Smooth muscle cell (in vitro differentiated cells): ENCODE measurements around the gene ME3. TPM values are rescaled to one million over a fixed set of nuclear protein-coding genes. Genes with fewer than 3 reads are reported as not detected.

Source experiments
- DNase-seq: peaks from one replicate; lab custom pipeline; 2025; ENCODE audit not compliant: unreplicated experiment; lab: John Stamatoyannopoulos, UW
- H2AFZ ChIP-seq: fragments of 200-600 bp; sonication (generic); 2 replicates; pipeline ENCODE4 v1.6.0; 2016; ENCODE audit warnings: antibody characterized with exemption, low read depth, mild to moderate bottlenecking
- H3F3A ChIP-seq: fragments of 200-600 bp; sonication (generic); 2 replicates; pipeline ENCODE4 v1.6.0; 2017; ENCODE audit warnings: antibody characterized with exemption, low read depth
- H3K27ac ChIP-seq: fragments of 200-600 bp; sonication (generic); 2 replicates; pipeline ENCODE4 v1.5.1; 2016; ENCODE audit warnings: low read depth, mild to moderate bottlenecking
- H3K27me3 ChIP-seq: fragments of 200-600 bp; sonication (generic); 2 replicates; pipeline ENCODE4 v1.6.1; 2016; ENCODE audit warnings: low read depth, mild to moderate bottlenecking
- H3K36me3 ChIP-seq: fragments of 200-600 bp; sonication (generic); 2 replicates; pipeline ENCODE4 v1.5.1; 2016; ENCODE audit warnings: low read depth
- H3K4me1 ChIP-seq: fragments of 200-600 bp; sonication (generic); 2 replicates; pipeline ENCODE4 v1.5.1; 2016; ENCODE audit warnings: low read depth
- H3K4me2 ChIP-seq: fragments of 200-600 bp; sonication (generic); 2 replicates; pipeline ENCODE4 v1.6.0; 2016; ENCODE audit warnings: mild to moderate bottlenecking
- H3K4me3 ChIP-seq: fragments of 200-600 bp; sonication (generic); 2 replicates; pipeline ENCODE4 v1.5.1; 2016; ENCODE audit warnings: mild to moderate bottlenecking
- H3K79me2 ChIP-seq: fragments of 200-600 bp; sonication (generic); 2 replicates; pipeline ENCODE4 v1.6.0; 2016; ENCODE audit warnings: low read depth, mild to moderate bottlenecking
- H3K9ac ChIP-seq: fragments of 200-600 bp; sonication (generic); 2 replicates; pipeline ENCODE4 v1.6.0; 2016; ENCODE audit warnings: low read depth
- H3K9me3 ChIP-seq: fragments of 200-600 bp; sonication (generic); replicated peaks from 2 replicates; pipeline ENCODE4 v1.5.1; 2016; ENCODE audit warnings: low read depth
- H4K20me1 ChIP-seq: fragments of 200-600 bp; sonication (generic); 2 replicates; pipeline ENCODE4 v1.6.0; 2016; ENCODE audit warnings: low read depth
- CTCF ChIP-seq: fragments of 200-600 bp; sonication (generic); IDR thresholded peaks from 2 replicates; pipeline ENCODE4 v1.5.1; 2017; ENCODE audit warnings: borderline replicate concordance, mild to moderate bottlenecking, antibody characterized with exemption; ENCODE audit not compliant: insufficient read depth, poor library complexity, severe bottlenecking
- WGBS: methylation state at CpG from one replicate; pipeline ENCODE4 v1.1.7; 2016; ENCODE audit warnings: low lambda C conversion rate; 5-methylcytosine and 5-hydroxymethylcytosine counted together
- polyA plus RNA-seq: library from polyadenylated mRNA; unstranded; fragments of >200 nt; fragmentation: Nextera tagmentation; extraction: Ambion mirVana; gene quantifications from 2 replicates; pipeline ENCODE4 v1.2.1, GENCODE V29; 2016
- total RNA-seq: library from RNA; depleted of rRNA; stranded (reverse); fragments of >200 nt; gene quantifications from 2 replicates; pipeline ENCODE4 v1.2.3, GENCODE V29; 2014

ME3 gene
- total and polyA plus RNA-seq, 2 experiments from 2014 or later, result 4.2 to 8.4 TPM

DNA sequence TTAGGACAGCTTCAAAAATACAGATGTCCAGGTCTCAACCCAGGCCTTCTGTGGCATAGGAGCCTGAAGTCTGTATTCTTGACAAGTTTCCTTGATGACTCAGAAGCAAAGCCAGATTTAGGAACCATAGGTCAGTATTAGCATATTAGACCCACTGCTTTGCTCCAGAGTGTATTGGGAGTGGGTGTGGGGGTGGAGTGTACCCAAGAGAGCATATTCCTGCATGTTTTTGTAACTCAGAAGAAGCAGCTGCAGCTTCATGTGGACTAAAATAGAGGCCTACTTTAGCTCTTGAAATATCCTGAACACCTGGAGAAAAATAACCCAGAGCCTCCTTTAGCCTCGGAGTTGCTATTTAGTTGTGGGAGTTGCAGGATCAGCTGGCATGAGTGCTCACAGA is 191.0 kb downstream of the ME3 start:
- Histone ChIP-seq H3F3A (no peaks in the 10 kb centered on the region), H3K9ac (no peak overlapping the region), H2AFZ (no peak overlapping the region), H3K27me3 (no peaks in the 10 kb centered on the region), H3K9me3 (no peaks in the 10 kb centered on the region), H3K4me1 (no peaks in the 10 kb centered on the region), H3K4me2 (no peak overlapping the region), H3K4me3 (no peak overlapping the region), H3K79me2 (no peaks in the 10 kb centered on the region), H4K20me1 (no peaks in the 10 kb centered on the region), H3K27ac (no peak overlapping the region), H3K36me3 (no peaks in the 10 kb centered on the region)
- TF ChIP-seq CTCF, result no peak
- 57% methylated on average over 1 of the region's 1 CpG for WGBS
- no peak for DNase-seq

GRCh38 chr11:86478348-86478747 is 194.1 kb downstream of the ME3 start:
- TF ChIP-seq CTCF, result no peak
- Histone ChIP-seq H4K20me1 (no peaks in the 10 kb centered on the region), H3K27me3 (no peaks in the 10 kb centered on the region), H2AFZ (no peak overlapping the region), H3K27ac (no peak overlapping the region), H3K4me1 (no peaks in the 10 kb centered on the region), H3K9me3 (no peaks in the 10 kb centered on the region), H3K79me2 (no peaks in the 10 kb centered on the region), H3K4me2 (no peak overlapping the region), H3K9ac (no peak overlapping the region), H3K36me3 (no peaks in the 10 kb centered on the region), H3K4me3 (no peak overlapping the region), H3F3A (no peaks in the 10 kb centered on the region)
- no peak for DNase-seq

DNA sequence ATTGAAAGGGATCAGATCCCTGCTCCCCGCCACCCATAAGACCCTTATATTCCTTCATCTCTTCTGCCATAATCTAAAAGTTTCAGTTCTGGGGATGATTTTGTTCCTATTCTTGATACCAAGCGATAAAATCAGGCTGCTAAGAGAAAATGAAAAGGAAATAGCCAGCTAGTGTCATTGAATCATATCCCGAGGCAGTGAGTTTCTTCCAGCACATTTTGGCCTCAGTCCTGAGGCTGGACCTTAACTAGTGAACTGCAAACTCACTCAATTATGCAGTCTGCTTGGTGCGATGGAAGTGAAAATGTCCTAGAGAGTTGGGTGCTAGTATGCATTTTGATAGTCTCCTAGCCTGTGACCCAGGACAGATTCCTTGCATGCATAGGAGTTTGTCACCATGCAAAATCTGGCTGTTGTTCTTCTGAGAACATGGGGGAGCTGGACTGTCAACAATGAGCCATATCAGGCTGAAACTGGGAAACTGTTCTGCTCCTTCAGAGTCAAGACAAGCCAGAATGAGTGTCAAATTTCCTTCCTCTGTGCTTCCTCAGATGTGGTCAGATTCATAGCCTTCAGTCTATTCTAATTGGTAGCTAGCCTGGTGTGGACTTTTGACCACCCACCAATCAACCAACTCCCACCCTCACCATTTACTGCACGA is 194.8 kb downstream of the ME3 start:
- WGBS, result 70% methylated on average over 5 of the region's 5 CpGs
- no peak for DNase-seq
- no peak overlapping the region for H2AFZ ChIP-seq
- H3K27me3 ChIP-seq, result no peaks in the 10 kb centered on the region
- no peak overlapping the region for H3K4me3 ChIP-seq
- no peak for TF ChIP-seq CTCF
- no peak overlapping the region for H3K4me2 ChIP-seq
- no peaks in the 10 kb centered on the region for H3K9me3 ChIP-seq
- no peaks in the 10 kb centered on the region for H3F3A ChIP-seq
- no peaks in the 10 kb centered on the region for H3K36me3 ChIP-seq
- no peaks in the 10 kb centered on the region for H3K79me2 ChIP-seq
- H3K4me1 ChIP-seq, result no peaks in the 10 kb centered on the region
- no peaks in the 10 kb centered on the region for H4K20me1 ChIP-seq
- H3K9ac ChIP-seq, result no peak overlapping the region
- no peak overlapping the region for H3K27ac ChIP-seq
